ENCODE measurements around the gene ERVK3-1. TPM values are rescaled to one million over a fixed set of nuclear protein-coding genes. Genes with fewer than 3 reads are reported as not detected.

The ERVK3-1 gene
- total and polyA plus RNA-seq, 3 experiments from 2014 or later: 84.6 to 102 (median 100) TPM

DNA sequence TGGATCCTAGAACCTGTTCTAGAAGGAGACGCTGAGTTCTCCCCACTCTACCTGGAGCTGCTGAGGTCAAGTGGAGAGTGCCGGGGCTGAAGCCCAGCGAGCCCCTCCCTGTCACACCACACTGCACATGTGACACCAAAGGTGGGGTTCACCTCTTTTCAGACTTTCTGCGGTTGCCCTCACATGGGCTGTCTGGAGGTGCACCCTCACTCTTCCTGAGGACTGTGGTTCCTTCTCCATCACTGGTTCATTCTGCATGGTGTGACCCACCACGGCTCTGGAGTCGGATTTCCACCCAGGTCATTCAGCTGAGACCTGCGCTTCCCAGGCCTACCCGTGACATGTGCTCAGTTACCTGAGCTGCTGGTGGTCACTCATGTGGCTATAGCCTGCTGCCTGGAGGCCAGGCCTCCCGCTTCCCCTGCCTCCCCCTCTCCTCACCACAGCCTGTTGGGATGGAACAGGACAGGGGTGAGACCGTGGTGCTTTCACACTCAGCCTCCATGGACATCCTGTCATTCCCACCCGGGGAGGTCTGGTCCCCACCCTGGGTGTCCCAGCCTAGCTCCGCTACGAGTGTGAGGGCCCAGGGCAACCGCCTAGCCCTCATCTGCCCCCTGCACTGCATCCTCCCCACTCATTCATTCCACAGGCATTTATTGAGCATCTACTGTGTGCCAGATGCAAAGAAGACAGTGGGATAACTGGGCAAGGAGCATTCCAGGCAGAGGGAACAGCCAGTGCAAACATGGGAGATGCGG, 48.7 kb downstream of the ERVK3-1 start:
- peaks cover 0 to 13% (median 5%) of the 10 kb centered on the region in 3 donors for H3K36me3 Mint-ChIP-seq
- H3K4me1 Mint-ChIP-seq: peaks cover 5 to 46% (median 17%) of the 10 kb centered on the region in 3 donors
- ChIA-PET POLR2A (no interaction called here), CTCF (no interaction called here)
- peak in 1 of 5 donors; percentile 46 for DNase-seq
- Histone ChIP-seq H3K9me3 (ENCODE audit: low read length) (no peaks in the 10 kb centered on the region), H3K4me3 (ENCODE audit: low read length) (no peak overlapping the region), H3K36me3 (ENCODE audit: insufficient read depth, low read length) (no peaks in the 10 kb centered on the region), H3K27ac (ENCODE audit: low read depth, low read length) (no peak overlapping the region), H3K4me1 (ENCODE audit: insufficient read depth, low read length) (peaks cover 10% of the 10 kb centered on the region), H3K27me3 (ENCODE audit: insufficient read depth, low read length, poor library complexity, severe bottlenecking) (no peaks in the 10 kb centered on the region)
- H3K27me3 Mint-ChIP-seq: peaks cover 0 to 2% of the 10 kb centered on the region in 2 donors
- H3K4me3 Mint-ChIP-seq: peak overlapping the region in 2 of 7 donors; percentile 2 to 73
- H3K9me3 Mint-ChIP-seq: peaks cover 0 to 2% (median 0%) of the 10 kb centered on the region in 5 donors
- no peak overlapping the region for H3K27ac Mint-ChIP-seq

DNA sequence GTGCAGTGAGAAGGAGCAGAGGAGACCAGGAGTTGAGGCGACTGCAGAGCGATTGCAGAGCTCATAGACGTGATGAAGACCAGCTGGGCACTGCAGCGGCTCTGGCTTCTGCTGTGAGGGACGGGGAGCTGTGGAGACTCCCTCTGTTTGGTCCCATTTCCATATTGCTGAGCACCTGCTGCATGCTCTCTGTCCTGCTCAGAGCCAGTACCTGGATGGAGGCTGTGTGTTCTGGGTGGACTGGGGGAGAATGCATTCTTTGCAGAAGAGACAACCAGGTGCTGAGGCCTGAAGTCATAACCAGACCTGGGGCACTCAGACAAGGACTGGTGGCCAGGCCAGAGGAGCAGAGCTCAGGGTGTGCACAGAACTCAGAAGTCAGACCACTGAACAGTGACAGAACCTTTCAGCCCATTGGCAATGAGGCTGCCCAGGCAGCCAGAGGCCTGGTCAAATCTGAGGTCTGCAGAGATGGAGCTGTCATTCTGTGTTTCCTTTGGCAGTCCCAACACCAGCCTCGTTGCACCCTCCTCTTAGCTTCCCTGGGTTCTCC, 49.4 kb downstream of the ERVK3-1 start:
- ChIA-PET CTCF (no interaction called here), POLR2A (no interaction called here)
- peaks cover 0 to 2% (median 0%) of the 10 kb centered on the region in 5 donors for H3K9me3 Mint-ChIP-seq
- peaks cover 0 to 2% of the 10 kb centered on the region in 2 donors for H3K27me3 Mint-ChIP-seq
- peaks cover 10% of the 10 kb centered on the region for H3K4me1 ChIP-seq (ENCODE audit: insufficient read depth, low read length)
- H3K27ac ChIP-seq (ENCODE audit: low read depth, low read length): no peak overlapping the region
- no peak overlapping the region for H3K4me3 ChIP-seq (ENCODE audit: low read length)
- peaks cover 0 to 12% (median 3%) of the 10 kb centered on the region in 3 donors for H3K36me3 Mint-ChIP-seq
- peaks cover 3 to 40% (median 15%) of the 10 kb centered on the region in 3 donors for H3K4me1 Mint-ChIP-seq
- H3K27ac Mint-ChIP-seq: no peak overlapping the region
- H3K36me3 ChIP-seq (ENCODE audit: insufficient read depth, low read length): no peaks in the 10 kb centered on the region
- no peak for DNase-seq
- no peaks in the 10 kb centered on the region for H3K27me3 ChIP-seq (ENCODE audit: insufficient read depth, low read length, poor library complexity, severe bottlenecking)
- no peaks in the 10 kb centered on the region for H3K9me3 ChIP-seq (ENCODE audit: low read length)
- H3K4me3 Mint-ChIP-seq: peak overlapping the region in 2 of 7 donors; percentile 2 to 73

DNA sequence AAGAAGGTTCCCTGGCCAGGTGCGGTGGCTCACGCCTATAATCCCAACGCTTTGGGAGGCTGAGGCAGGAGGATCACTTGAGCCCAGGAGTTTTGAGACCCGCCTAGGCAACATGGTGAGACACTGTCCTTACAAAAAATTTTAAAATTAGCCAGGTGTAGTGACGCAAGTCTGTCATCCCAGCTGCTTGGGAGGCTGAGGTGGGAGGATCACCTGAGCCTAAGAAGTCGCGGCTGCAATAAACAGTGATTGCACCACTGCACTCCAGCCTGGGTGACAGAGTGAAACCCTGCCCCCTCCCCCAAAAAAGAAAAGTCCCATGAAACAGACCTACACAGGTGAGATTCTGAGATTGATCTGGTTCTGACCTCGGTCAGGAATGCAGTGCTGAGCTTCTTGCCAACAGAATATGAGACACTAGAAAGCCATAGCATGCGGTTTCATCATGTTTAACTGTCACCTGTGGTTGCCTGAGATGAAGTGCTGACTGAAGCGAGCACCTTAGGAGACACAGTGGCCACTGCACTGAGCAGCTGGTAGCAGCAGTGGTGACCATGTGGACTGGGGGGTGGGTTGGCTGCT, 50.1 kb downstream of the ERVK3-1 start:
- Mint-ChIP-seq H3K27ac (peak overlapping the region in 4 of 8 donors; percentile 17 to 51 (median 40)), H3K4me1 (peaks cover 0 to 37% (median 13%) of the 10 kb centered on the region in 3 donors), H3K27me3 (peaks cover 0 to 2% of the 10 kb centered on the region in 2 donors), H3K4me3 (peak overlapping the region; percentile 16 to 76 (median 54)), H3K9me3 (peaks cover 0 to 2% (median 0%) of the 10 kb centered on the region in 5 donors), H3K36me3 (peaks cover 0 to 10% (median 2%) of the 10 kb centered on the region in 3 donors)
- no peak overlapping the region for H3K27ac ChIP-seq (ENCODE audit: low read depth, low read length)
- ChIA-PET CTCF (no interaction called here), POLR2A (interaction anchor here (1.2 to 1.9 kb wide), 2 partner anchors 8 to 29 kb away, joined by 4 to 16 read pairs; partner anchors contain the start of gene ZSCAN22)
- H3K36me3 ChIP-seq (ENCODE audit: insufficient read depth, low read length): no peaks in the 10 kb centered on the region
- H3K27me3 ChIP-seq (ENCODE audit: insufficient read depth, low read length, poor library complexity, severe bottlenecking): no peaks in the 10 kb centered on the region
- peaks cover 10% of the 10 kb centered on the region for H3K4me1 ChIP-seq (ENCODE audit: insufficient read depth, low read length)
- DNase-seq: no peak
- no peaks in the 10 kb centered on the region for H3K9me3 ChIP-seq (ENCODE audit: low read length)
- no peak overlapping the region for H3K4me3 ChIP-seq (ENCODE audit: low read length)

GRCh38 chr19:58355908-58356765, 51.0 kb downstream of the ERVK3-1 start:
- Histone ChIP-seq H3K4me3 (ENCODE audit: low read length) (peak overlapping the region; percentile 47), H3K4me1 (ENCODE audit: insufficient read depth, low read length) (peaks cover 10% of the 10 kb centered on the region), H3K36me3 (ENCODE audit: insufficient read depth, low read length) (no peaks in the 10 kb centered on the region), H3K9me3 (ENCODE audit: low read length) (no peaks in the 10 kb centered on the region), H3K27me3 (ENCODE audit: insufficient read depth, low read length, poor library complexity, severe bottlenecking) (no peaks in the 10 kb centered on the region), H3K27ac (ENCODE audit: low read depth, low read length) (no peak overlapping the region)
- ChIA-PET POLR2A (interaction anchor here (0.5 to 1.9 kb wide), 7 partner anchors 9 to 298 kb away, joined by 3 to 16 read pairs (median 3); partner anchors contain the start of genes ZNF132, ZNF274, ZNF837 and ZSCAN22), CTCF (interaction anchor here (1.1 to 1.2 kb wide), 2 partner anchors 128 to 164 kb away, joined by 3 to 4 read pairs; no protein-coding TSS in a partner anchor)
- Mint-ChIP-seq H3K27me3 (peaks cover 0 to 2% of the 10 kb centered on the region in 2 donors), H3K36me3 (peaks cover 0 to 6% (median 2%) of the 10 kb centered on the region in 3 donors), H3K27ac (peak overlapping the region in 2 of 8 donors; percentile 24), H3K4me1 (peaks cover 0 to 37% (median 13%) of the 10 kb centered on the region in 3 donors), H3K9me3 (peaks cover 0 to 2% (median 0%) of the 10 kb centered on the region in 5 donors), H3K4me3 (peak overlapping the region; percentile 52 to 76 (median 66))
- DNase-seq: peak in 4 of 5 donors; percentile 12 to 70 (median 56)

- H3K4me3 Mint-ChIP-seq: peak overlapping the region in 5 of 7 donors; percentile 63 to 76 (median 66)
- Histone ChIP-seq H3K27me3 (ENCODE audit: insufficient read depth, low read length, poor library complexity, severe bottlenecking) (no peaks in the 10 kb centered on the region), H3K4me3 (ENCODE audit: low read length) (peak overlapping the region; percentile 47), H3K27ac (ENCODE audit: low read depth, low read length) (no peak overlapping the region), H3K36me3 (ENCODE audit: insufficient read depth, low read length) (no peaks in the 10 kb centered on the region), H3K4me1 (ENCODE audit: insufficient read depth, low read length) (peaks cover 14% of the 10 kb centered on the region), H3K9me3 (ENCODE audit: low read length) (no peaks in the 10 kb centered on the region)
- DNase-seq: no peak
- CTCF ChIA-PET: interaction anchor here (1.1 to 1.2 kb wide), 2 partner anchors 129 to 163 kb away, joined by 3 to 4 read pairs; no protein-coding TSS in a partner anchor
- POLR2A ChIA-PET: interaction anchor here (0.5 to 1.9 kb wide), 8 partner anchors 10 to 299 kb away, joined by 3 to 16 read pairs (median 3); partner anchors contain the start of genes ZNF132, ZNF274, ZNF837 and ZSCAN22
- H3K4me1 Mint-ChIP-seq: peaks cover 3 to 40% (median 15%) of the 10 kb centered on the region in 3 donors
- peak overlapping the region in 2 of 8 donors; percentile 24 to 32 for H3K27ac Mint-ChIP-seq
- peaks cover 0 to 5% (median 2%) of the 10 kb centered on the region in 3 donors for H3K36me3 Mint-ChIP-seq
- H3K9me3 Mint-ChIP-seq: peaks cover 0 to 2% (median 0%) of the 10 kb centered on the region in 5 donors
- H3K27me3 Mint-ChIP-seq: peaks cover 0 to 2% of the 10 kb centered on the region in 2 donors
These were observed 51.7 kb downstream of the ERVK3-1 start for GRCh38 chr19:58356766-58357480.

- peak overlapping the region in 3 of 7 donors; percentile 38 to 47 (median 41) for H3K4me3 Mint-ChIP-seq
- POLR2A ChIA-PET: interaction anchor here (1.9 kb wide), 1 partner anchor 10 kb away, joined by 16 read pairs; no protein-coding TSS in a partner anchor
- DNase-seq: no peak
These were observed 52.4 kb downstream of the ERVK3-1 start for GRCh38 chr19:58357481-58358145.

More at GRCh38 chr19:58357481-58358145, 52.4 kb downstream of the ERVK3-1 start:
- Mint-ChIP-seq H3K36me3 (peaks cover 0 to 4% (median 0%) of the 10 kb centered on the region in 3 donors), H3K27me3 (peaks cover 0 to 2% of the 10 kb centered on the region in 2 donors), H3K4me1 (peaks cover 6 to 42% (median 17%) of the 10 kb centered on the region in 3 donors), H3K27ac (peak overlapping the region in 1 of 8 donors; percentile 32), H3K9me3 (no peaks in the 10 kb centered on the region)
- Histone ChIP-seq H3K36me3 (ENCODE audit: insufficient read depth, low read length) (no peaks in the 10 kb centered on the region), H3K27ac (ENCODE audit: low read depth, low read length) (no peak overlapping the region), H3K27me3 (ENCODE audit: insufficient read depth, low read length, poor library complexity, severe bottlenecking) (no peaks in the 10 kb centered on the region), H3K9me3 (ENCODE audit: low read length) (no peaks in the 10 kb centered on the region), H3K4me3 (ENCODE audit: low read length) (no peak overlapping the region), H3K4me1 (ENCODE audit: insufficient read depth, low read length) (peaks cover 15% of the 10 kb centered on the region)
- CTCF ChIA-PET: no interaction called here
